ENCODE measurements around the gene ARHGAP42.

ARHGAP42 gene

DNA sequence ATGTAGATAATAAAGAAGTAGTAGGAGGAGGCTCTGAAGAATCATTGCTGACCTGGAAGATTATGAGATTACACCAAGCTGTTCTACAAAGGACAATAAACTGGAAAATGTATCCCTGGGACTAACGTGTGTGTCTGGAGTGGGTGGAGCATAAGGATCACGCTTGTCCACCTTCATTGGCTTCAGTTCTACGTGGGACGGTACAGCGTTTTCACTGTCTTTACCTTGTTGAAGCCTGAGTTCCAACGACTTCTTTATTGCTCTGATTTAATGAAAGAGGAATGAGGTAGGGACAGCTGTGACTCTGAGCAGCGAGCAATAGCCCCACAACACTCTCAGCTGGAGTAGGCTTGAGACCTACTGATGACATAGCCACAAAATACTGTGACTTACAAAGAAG, 87.0 kb downstream of the ARHGAP42 start:
- TF ChIP-seq MAX (IDR thresholded peaks at IDR 0.05; ENCODE audit: low read depth, low read length) (no peak), MYC (IDR thresholded peaks at IDR 0.05; ENCODE audit: low read depth, low read length) (no peak), POLR2A (IDR thresholded peaks at IDR 0.05; ENCODE audit: extremely low read depth, insufficient read length) (no peak)
- TF ChIP-seq, protein P1, sequence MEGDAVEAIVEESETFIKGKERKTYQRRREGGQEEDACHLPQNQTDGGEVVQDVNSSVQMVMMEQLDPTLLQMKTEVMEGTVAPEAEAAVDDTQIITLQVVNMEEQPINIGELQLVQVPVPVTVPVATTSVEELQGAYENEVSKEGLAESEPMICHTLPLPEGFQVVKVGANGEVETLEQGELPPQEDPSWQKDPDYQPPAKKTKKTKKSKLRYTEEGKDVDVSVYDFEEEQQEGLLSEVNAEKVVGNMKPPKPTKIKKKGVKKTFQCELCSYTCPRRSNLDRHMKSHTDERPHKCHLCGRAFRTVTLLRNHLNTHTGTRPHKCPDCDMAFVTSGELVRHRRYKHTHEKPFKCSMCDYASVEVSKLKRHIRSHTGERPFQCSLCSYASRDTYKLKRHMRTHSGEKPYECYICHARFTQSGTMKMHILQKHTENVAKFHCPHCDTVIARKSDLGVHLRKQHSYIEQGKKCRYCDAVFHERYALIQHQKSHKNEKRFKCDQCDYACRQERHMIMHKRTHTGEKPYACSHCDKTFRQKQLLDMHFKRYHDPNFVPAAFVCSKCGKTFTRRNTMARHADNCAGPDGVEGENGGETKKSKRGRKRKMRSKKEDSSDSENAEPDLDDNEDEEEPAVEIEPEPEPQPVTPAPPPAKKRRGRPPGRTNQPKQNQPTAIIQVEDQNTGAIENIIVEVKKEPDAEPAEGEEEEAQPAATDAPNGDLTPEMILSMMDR (IDR thresholded peaks at IDR 0.05; ENCODE audit: low read depth, low read length) = no peak
- no peak for DNase-seq (ENCODE audit: low read depth)
- H3K4me3 ChIP-seq (ENCODE audit: low read depth, low read length) = no peak overlapping the region

DNA sequence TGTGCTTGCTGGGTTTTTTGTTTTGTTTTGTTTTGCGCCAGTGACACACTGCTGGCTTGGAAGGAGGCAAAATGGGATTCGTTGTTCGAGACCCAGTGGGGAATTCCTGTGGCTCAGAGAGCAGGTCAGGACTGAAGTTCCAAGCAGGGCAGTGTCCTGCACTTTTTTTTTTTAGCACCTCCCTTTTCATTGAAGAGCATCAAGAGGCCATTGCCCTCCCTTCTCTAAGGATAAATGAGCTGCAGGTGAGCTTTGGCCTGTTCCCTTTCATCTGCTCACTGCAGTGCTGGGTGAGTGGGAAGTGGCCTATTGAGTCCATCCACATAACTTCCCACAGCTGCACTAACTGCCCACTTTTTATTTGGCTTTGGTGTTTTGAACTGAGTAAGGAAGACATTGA, 87.8 kb downstream of the ARHGAP42 start:
- TF ChIP-seq, protein P1 (IDR thresholded peaks at IDR 0.05; ENCODE audit: low read depth, low read length) = no peak
- no peak for TF ChIP-seq MAX (IDR thresholded peaks at IDR 0.05; ENCODE audit: low read depth, low read length)
- TF ChIP-seq MYC (IDR thresholded peaks at IDR 0.05; ENCODE audit: low read depth, low read length) = no peak
- TF ChIP-seq POLR2A (IDR thresholded peaks at IDR 0.05; ENCODE audit: extremely low read depth, insufficient read length) = no peak
- DNase-seq (ENCODE audit: low read depth) = no peak
- no peak overlapping the region for H3K4me3 ChIP-seq (ENCODE audit: low read depth, low read length)

- H3K4me3 ChIP-seq (ENCODE audit: low read depth, low read length) = no peak overlapping the region
- TF ChIP-seq MAX (IDR thresholded peaks at IDR 0.05; ENCODE audit: low read depth, low read length) (no peak), POLR2A (IDR thresholded peaks at IDR 0.05; ENCODE audit: extremely low read depth, insufficient read length) (no peak), MYC (IDR thresholded peaks at IDR 0.05; ENCODE audit: low read depth, low read length) (no peak)
- TF ChIP-seq, protein P1 (IDR thresholded peaks at IDR 0.05; ENCODE audit: low read depth, low read length) = no peak
- no peak for DNase-seq (ENCODE audit: low read depth)
Observed at GRCh38 chr11:100776212-100776896, 89.3 kb downstream of the ARHGAP42 start.

- TF ChIP-seq MYC (IDR thresholded peaks at IDR 0.05; ENCODE audit: low read depth, low read length) (no peak), MAX (IDR thresholded peaks at IDR 0.05; ENCODE audit: low read depth, low read length) (no peak), POLR2A (IDR thresholded peaks at IDR 0.05; ENCODE audit: extremely low read depth, insufficient read length) (no peak)
- TF ChIP-seq, protein P1 (IDR thresholded peaks at IDR 0.05; ENCODE audit: low read depth, low read length) = no peak
- DNase-seq (ENCODE audit: low read depth) = no peak
- H3K4me3 ChIP-seq (ENCODE audit: low read depth, low read length) = no peak overlapping the region
Observed at GRCh38 chr11:100777103-100777502, 90.0 kb downstream of the ARHGAP42 start.

DNA sequence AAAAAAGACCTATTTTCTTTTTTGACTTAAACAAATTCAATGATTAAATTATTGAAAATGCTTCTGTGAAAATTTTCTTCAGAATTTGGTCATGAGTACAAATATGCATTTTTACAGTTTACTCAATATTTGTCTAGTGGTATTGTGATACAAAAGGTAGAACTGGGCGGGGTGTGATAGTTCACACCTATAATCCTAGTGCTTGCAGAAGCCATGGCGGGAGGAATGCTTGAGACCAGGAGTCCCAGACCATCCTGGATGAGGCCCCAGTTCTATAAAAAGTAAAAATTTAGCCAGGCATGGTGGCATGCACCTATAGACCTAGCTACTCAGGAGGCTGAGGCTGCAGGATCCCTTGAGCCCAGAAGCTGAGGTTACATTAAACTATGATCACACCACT, 90.6 kb downstream of the ARHGAP42 start:
- DNase-seq (ENCODE audit: low read depth) = no peak
- TF ChIP-seq MAX (IDR thresholded peaks at IDR 0.05; ENCODE audit: low read depth, low read length) (no peak), MYC (IDR thresholded peaks at IDR 0.05; ENCODE audit: low read depth, low read length) (no peak), POLR2A (IDR thresholded peaks at IDR 0.05; ENCODE audit: extremely low read depth, insufficient read length) (no peak)
- TF ChIP-seq, protein P1 (IDR thresholded peaks at IDR 0.05; ENCODE audit: low read depth, low read length) = no peak
- H3K4me3 ChIP-seq (ENCODE audit: low read depth, low read length) = no peak overlapping the region
